GM18519 (cell line): ENCODE data around the gene TBC1D30.
"Not testable (repeated sequence)": the region's sequence is repeated elsewhere in the genome, so short reads cannot be mapped to it uniquely, and the experiment has no call there.

ENCODE experiments used
- ATAC-seq: cut with Tn5 transposase; IDR thresholded peaks from one replicate; pipeline ENCODE4 v1.9.1; 2021; ENCODE audit warnings: mild to moderate bottlenecking, moderate library complexity; ENCODE audit not compliant: unreplicated experiment, low FRiP score

The TBC1D30 gene, protein sequence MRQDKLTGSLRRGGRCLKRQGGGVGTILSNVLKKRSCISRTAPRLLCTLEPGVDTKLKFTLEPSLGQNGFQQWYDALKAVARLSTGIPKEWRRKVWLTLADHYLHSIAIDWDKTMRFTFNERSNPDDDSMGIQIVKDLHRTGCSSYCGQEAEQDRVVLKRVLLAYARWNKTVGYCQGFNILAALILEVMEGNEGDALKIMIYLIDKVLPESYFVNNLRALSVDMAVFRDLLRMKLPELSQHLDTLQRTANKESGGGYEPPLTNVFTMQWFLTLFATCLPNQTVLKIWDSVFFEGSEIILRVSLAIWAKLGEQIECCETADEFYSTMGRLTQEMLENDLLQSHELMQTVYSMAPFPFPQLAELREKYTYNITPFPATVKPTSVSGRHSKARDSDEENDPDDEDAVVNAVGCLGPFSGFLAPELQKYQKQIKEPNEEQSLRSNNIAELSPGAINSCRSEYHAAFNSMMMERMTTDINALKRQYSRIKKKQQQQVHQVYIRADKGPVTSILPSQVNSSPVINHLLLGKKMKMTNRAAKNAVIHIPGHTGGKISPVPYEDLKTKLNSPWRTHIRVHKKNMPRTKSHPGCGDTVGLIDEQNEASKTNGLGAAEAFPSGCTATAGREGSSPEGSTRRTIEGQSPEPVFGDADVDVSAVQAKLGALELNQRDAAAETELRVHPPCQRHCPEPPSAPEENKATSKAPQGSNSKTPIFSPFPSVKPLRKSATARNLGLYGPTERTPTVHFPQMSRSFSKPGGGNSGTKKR

DNA sequence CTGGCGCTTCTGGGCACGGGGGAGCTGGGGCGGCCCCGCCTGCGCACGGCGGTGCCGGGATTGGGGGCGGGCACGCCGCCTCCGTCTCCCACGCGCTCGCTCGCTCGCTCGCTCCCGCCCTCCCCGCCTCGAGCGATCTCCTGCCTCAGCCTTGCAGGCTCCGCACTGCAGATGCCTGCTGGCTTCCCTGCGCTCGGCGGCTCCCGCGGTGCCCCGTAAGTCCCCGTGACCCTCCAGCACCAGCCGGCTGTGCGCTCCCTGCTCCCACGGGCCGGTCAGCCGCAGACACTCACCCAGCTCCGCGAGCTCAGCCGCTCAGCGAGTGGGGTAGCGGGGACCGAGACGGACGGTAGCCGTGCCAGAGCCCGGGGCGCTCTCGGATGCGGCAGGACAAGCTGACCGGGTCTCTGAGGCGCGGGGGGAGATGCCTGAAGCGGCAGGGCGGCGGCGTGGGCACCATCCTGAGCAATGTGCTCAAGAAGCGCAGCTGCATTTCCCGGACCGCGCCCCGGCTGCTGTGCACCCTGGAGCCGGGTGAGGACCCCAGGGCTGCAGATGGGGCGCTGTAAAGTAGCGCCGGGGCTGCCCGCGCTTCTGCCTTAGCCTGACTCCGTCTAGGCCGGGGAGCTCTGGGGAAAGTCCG is at the start of gene TBC1D30:
Gene TBC1D30, plus strand, starts transcription at position 148 of the 643 bp plus-strand sequence. Its CDS starts 233 bp downstream, at position 381.
- peak; percentile 51 for ATAC-seq

DNA sequence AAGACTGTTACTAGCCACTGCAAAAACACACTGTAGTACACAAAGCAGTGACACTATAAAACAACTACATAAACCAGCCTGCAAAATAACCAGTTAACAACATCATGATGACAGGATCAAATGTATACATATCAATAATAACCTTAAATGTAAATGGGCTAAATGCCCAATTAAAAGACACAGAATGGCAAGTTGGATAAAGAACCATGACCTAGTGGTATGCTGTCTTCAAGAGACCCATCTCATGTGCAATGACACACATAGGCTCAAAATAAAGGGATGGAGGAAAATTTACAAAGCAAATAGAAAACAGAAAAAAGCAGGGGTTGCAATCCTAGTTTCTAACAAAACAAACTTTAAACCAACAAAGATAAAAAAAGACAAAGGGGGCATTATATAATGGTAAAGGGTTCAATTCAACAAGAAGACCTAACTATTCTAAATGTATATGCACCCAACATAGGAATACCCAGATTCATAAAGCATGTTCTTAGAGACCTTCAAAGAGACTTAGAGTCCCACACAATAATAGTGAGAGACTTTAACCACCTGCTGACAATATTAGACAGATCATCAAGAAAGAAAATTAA is 49.2 kb upstream of the TBC1D30 start:
- ATAC-seq, result not testable (repeated sequence)

DNA sequence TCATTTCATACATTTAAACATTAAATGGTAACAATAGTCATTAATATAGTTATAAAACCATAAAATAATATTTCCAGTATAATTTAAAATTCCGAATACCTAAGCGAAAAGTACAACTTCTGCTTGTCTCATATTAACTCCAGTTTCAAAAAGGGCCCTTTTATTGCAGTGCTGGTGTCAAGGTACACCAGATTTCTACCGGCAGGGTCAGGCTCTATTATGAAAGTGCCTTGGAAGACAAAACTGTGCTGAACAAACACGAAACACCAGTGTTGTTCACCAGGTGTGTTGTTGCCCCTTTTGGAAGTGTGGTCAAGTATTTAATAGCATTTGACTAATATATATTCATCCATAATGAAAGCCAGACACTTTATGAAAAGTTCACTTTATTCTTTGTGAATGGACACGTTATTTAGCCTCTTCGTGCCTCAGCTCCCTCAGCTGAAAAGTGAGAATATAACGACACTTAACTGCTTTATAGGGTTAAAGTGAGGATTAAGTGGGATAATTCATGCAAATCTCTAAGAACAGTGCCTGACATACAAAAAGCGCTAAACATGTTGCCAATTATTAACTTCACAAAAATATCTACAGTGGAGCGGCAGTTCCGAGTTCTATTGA is 45.0 kb upstream of the TBC1D30 start:
- ATAC-seq, result no peak

DNA sequence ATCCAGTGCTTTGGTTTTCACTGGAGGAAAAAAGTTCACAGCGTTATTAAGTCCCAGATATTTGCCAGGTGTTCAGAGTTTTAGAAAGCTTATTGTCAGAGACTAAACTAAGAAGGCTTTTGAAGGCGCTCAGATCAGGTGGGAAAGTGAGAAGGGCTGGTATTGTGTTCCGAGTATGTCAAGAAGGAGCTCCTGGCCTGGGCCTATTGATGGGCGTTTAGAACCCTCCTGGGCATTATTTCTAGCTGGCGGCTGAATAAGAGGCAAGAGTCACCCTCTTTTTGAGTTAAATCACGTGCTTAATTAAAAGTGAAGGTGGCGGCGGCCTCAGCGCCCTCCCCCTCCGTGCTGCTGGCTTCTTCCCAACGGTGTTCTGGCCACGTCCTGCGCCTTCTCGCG is 44.3 kb upstream of the TBC1D30 start:
- ATAC-seq, result no peak

DNA sequence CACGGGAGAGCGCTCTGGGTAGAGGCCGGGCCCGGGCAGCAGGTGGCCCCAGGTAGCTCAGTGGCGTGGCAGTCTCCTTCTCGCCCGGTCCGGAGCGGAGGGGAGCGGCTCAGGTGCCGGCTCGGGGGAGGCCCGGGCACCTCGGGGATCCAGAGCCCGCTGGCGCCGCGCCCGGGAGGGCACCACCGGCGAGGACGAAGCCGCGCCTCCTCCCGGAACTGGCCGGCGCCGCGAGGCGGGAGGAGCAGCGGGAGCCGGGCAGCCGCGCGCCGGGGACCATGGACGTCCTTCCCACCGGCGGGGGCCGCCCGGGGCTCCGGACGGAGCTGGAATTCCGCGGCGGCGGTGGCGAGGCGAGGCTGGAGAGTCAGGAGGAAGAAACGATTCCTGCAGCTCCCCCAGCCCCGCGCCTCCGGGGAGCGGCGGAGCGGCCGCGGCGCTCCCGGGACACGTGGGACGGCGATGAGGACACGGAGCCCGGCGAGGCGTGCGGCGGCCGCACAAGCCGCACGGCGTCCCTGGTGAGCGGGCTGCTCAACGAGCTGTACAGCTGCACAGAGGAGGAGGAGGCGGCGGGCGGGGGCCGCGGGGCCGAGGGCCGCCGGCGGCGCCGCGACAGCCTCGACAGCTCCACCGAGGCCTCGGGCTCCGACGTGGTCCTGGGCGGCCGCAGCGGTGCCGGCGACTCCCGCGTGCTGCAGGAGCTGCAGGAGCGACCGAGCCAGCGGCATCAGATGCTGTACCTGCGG is 43.7 kb upstream of the TBC1D30 start:
- ATAC-seq, result no peak

DNA sequence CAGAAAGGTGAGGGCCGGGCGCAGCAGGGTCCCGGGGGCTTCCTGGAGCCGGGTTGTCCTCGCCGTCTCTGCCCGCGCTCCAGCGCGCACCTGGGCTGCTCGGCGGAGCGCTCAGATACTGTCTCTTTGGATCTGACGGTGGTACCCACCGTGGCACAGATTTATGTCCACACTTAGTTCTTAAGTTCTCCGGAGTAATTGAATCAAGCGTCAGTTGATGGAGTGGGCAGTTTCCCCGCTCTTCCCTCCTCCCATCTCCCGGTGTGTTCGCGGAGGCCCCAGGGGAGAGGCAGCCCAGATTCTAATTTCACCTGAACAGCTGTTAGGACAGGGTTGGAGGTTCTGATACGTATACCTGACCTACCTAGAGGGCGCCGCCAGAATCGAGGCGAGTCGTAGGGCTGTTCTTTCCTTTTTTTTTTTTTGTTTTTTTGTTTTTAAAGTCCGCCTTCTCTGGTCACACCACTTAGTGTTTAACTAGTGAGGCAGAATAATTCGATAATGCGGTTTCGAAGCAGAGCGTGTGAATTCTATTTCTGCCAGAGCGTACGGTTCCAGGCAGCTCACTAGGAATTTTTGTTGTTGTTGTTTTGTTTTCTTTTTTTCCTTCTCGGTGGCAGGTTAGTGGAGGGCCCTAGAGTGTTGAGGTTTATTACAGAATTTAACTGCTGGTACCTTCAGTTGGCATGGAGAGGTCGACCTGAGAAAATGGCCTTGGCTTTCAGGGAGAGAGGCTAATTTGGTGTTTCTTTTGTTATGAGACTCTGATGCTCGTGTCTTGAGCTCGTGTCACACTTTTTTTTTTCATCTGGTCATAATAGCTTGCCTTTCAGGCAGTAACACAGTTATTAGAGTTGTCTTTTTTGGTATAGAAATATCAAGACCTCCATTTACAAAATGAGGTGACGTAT is 42.9 kb upstream of the TBC1D30 start:
- ATAC-seq, result no peak

DNA sequence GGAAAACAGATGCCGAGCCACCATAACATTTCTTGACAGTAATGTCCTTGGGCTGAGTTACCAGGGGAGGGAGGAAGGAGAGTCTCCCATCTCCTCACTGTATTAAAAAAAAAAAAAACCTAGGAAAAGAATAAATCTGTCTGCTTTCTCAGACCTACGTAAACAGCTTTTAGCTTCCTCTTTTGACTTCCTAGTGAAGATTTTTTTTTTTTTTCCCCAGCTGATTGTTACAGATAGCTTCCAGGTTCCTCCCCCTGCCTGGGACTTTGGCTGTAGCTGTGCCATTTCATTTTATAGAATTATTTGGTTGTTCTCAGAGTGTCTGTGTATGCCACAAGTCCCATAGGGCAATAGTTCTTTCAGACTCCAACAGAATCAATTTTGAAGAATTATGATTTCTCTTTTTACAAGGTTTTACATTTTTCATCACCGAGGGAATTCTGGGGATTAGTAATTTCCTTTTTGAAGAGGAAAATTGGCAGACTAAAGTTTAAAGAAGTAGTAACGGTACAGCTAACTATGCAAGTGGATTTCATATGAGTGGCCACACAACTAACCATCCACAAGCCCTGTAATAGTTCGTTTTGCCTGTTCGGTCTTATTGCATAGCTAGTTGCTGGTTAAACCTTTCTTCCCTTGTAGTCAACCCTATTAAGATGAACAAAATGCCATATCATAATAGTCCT is 42.1 kb upstream of the TBC1D30 start:
- no peak for ATAC-seq

DNA sequence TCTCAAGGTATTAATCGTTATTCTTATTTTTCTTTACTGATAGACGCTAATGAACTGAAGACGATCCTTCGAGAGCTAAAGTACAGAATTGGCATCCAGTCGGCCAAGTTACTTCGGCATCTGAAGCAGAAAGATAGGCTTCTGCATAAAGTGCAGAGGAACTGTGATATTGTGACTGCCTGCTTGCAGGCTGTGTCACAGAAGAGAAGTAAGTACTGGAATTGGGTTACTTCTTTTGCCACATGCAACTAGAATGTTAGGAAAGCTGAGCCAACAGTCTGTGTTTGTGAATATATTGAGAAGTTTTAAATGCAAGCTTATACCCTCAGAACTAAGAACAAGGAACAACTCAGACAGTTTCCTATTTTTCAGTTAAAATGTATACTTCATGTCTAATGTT is 38.6 kb upstream of the TBC1D30 start:
- no peak for ATAC-seq

DNA sequence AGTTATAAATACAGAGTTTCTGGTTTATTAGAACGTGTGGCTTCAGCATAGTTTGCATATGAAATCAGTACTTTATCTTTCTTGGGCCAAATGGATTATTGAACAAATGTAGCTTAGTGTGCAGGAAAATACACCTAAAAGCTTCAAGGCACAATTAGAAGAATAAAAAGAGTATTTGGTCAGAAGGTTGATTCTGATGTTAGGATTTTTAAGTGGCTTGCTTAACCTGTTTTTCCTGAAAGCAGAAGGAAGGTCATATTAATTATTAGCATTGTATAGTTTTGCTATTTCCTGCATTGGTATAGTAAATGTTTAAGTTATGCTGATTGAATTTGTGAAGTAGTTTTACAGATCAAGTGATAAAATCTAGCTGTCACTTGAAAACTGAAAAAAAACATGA is 34.3 kb upstream of the TBC1D30 start:
- no peak for ATAC-seq

DNA sequence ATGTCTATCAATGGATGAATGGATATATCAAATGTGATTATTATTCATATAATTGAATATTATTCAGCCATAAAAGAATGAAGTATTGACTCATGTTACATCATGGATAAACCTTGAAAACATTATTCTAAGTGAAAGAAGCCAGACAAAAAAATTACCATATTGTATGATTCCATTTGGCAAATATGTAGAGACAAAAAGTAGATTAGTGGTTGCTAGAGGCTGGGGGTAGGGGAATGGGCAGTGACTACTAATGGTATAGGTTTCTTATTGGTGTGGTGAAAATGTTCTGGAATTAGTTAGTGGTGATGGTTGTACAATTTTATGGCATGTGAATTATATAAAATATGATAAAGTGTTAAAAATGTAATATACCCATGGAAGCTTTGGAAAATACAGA is 33.4 kb upstream of the TBC1D30 start:
- no peak for ATAC-seq

DNA sequence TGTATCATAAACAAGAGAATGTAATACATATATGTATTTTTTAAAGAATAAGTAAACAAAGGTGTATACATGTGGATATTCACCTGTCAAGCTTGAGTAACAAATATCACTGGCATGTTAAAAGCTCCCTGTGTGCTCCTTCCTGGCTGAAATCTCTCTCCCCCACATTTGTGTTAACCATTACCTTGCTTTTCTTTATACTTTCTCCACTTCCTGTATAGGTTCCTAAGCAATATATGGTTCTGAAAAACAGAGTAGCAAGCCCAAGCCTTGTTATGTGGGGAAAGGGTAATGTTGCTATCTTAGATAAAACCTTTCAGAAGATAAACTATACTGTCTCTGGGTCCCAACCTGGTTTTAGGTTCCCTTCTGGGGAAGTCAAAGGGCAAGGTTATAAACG is 32.3 kb upstream of the TBC1D30 start:
- no peak for ATAC-seq

DNA sequence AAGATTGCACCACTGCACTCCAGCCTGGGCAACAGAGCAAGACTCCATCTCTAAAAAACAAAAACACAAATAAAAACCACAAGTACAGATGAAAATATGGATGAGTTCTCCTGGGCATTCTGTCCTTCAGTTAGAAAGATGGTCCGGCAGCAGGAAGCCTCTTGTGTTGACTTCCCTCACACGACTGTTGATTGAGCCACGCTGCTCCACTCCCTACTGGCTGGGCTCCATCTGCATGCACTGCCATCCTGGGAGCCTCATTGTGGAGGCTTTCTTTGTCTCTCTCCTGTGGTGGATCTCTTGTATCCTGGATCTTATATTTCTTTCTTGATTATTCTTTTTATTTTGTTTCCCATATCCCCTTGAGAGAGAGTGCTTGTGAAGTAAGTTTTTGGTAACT is 30.8 kb upstream of the TBC1D30 start:
- no peak for ATAC-seq

DNA sequence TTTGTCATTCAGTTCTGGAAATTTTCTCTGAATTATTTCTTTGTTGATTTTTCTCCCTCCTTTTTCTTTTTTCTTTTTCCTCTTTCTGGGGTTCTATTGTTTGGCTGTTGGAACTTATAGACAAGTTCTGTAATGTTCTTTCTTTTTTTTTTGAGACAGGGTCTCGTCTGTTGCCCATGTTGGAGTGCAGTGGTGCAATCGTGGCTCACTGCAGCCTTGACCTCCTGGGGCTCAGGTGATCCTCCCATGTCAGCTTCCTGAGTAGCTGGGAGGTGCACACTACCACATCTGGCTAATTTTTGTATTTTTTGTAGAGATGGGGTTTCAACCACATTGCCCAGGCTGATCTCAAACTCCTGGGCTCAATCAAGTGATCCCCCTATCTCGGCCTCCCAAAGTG is 30.1 kb upstream of the TBC1D30 start:
- no peak for ATAC-seq

DNA sequence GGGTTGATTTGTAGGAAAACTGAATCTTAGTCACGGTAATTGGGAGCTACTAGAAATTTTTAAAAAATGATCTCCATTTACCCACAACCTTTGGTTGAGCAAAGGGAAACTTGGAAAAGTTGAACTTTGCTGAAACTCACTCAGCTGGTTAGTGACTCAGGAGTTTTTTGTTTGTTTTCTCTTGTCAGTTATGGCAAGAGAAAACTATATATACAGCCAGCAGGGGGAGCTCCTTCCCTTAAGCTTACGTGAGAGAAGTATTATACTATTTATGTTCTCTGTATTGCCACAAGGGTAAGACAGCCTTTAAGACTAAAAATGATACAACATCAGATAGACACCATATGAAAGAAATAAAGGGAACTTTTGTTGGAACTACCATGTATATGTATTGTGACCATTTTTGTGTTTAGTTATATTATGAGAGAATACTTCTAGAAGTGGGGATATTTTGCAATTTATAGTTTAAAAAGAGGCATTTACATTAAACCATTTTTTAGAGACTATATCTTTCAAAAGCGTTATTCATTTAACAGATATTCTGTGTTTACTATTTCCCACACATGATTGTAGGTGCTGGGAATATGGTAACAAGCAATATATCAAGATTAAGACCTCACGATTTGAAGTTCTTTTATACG is 28.1 kb upstream of the TBC1D30 start:
- peak; percentile 83 for ATAC-seq

DNA sequence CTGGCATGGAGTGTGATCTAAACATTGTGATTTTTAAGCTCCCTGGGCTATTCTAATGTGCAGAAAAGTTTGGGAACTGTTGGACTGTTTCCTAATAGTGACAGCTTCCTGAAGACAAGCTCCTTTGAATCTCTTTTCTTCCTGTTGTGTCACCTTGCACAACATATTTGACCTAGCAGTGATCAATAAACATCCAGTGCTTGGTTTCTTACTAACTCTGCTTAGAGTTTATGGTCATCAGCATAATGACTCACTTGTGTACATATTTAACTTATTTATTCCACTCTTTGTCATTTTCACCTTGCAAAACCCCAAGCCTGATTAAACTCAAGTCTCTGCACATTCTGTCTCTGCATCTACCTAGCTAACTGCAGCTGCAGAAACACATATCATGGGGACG is 27.3 kb upstream of the TBC1D30 start:
- ATAC-seq, result no peak

DNA sequence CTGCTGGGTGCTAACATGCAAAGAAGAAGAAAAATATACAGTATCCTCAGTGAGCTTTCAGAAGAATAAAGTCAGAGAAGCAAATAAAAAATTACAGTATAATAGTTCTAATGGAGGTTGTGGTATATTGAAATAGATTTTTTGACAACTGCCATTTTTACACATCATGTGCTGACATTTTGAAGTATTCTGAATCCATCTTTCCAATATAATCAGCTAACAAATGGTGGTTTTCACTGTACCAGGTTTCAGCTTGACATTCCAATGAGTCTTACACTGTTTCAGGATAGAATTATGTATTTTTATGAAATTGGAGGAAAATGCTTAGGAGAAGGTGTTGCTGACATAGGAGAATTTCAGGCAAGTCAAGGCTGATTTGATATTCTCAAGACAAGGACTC is 26.3 kb upstream of the TBC1D30 start:
- ATAC-seq, result no peak

DNA sequence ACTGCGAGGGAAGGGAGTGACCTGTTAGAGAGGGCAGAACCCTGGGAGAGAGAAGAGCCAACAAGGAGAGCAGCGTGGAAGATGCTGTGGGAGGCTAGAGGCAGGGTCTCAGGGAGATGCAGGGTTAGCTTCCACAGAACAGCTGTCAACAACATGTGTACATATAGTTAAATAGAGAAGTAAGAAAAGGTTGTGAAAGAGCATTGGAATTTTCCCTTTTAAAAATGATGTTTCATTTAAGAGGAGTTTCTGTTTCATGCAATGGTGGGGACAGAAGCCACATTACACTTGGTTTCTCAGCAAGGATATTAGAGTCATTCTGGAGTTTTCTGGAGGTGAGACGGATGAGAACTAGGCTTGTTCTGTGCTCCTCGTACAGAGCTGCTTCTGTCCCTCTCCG is 23.8 kb upstream of the TBC1D30 start:
- no peak for ATAC-seq

DNA sequence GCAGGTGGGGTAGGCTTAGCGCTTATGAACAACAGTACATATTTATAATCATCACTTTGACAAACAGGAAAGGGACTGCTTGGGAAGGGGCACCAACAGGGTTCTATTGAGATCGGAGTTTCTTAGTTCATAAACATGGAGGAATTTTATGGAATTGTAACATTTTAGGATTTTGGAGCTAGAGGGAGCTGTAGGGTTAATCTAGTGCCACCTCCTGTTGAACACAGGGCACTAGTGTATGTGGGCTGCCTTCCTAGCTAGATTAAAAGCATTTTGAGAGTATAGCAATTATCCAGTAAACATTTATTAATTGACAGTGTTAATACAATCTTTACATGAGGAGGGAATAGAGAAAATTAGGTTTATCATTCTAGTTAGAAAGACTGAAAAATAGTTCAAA is 23.1 kb upstream of the TBC1D30 start:
- no peak for ATAC-seq
